Left lung (tissue), 10 donors: ENCODE measurements around the gene TEKT5. TPM values are rescaled to one million over a fixed set of nuclear protein-coding genes. Genes with fewer than 3 reads are reported as not detected.

Experiments used
- ATAC-seq: fragments of 200-7000 bp; cut with Tn5 transposase; one replicate; pipeline ENCODE4 v1.9.1; 2020; ENCODE audit warnings: moderate library complexity
- DNase-seq, 4 donors: peaks; one replicate each; pipeline ENCODE4 v3.0.0-alpha.2; 2013 to 2020
- H3K27ac ChIP-seq, 2 donors: fragments of 200-600 bp; sonication (generic) in 1 of 2; one replicate each; pipeline versions ENCODE4 v1.5.0 to v1.8.0; 2020 to 2021
- H3K27me3 ChIP-seq, 2 donors: fragments of 200-600 bp; sonication (generic) in 1 of 2; one replicate each; pipeline versions ENCODE4 v1.5.0 to v1.8.0; 2020 to 2021
- H3K36me3 ChIP-seq, 2 donors: fragments of 200-600 bp; sonication (generic) in 1 of 2; one replicate each; pipeline versions ENCODE4 v1.5.0 to v1.8.0; 2020 to 2021
- H3K4me1 ChIP-seq, 2 donors: fragments of 200-600 bp; one replicate each; pipeline ENCODE4 v1.8.0; 2021
- H3K4me3 ChIP-seq, 2 donors: fragments of 200-600 bp; sonication (generic) in 1 of 2; one replicate each; pipeline versions ENCODE4 v1.5.0 to v1.8.0; 2020 to 2021; ENCODE audit warnings: mild to moderate bottlenecking in 1 of 2
- H3K9me3 ChIP-seq, 2 donors: fragments of 200-600 bp; sonication (generic) in 1 of 2; one replicate each; pipeline versions ENCODE4 v1.5.0 to v1.8.0; 2020 to 2021
- CTCF ChIP-seq, 2 donors: fragments of 200-600 bp; sonication (generic) in 1 of 2; IDR thresholded peaks; one replicate each; pipeline versions ENCODE4 v1.5.0 to v1.8.0; 2021; ENCODE audit warnings: antibody characterized with exemption in 2 of 2
- intact Hi-C, 2 donors: fragments of 100-400 bp; cut with DNase I; formaldehyde crosslinking; loops; one replicate each; pipeline versions ENCODE4 v1.11.2 to v1.14.2; 2022
- polyA plus RNA-seq, 6 donors: library from polyadenylated mRNA; unstranded; fragments of 120-200 nt; gene quantifications; one replicate each; pipeline ENCODE4 v1.2.1, GENCODE V29; 2013; ENCODE audit not compliant: insufficient read length in 6 of 6
- total RNA-seq, 2 donors: library from RNA; stranded (reverse); fragmentation: NEBNext Ultra II Directional; extraction: Animal tissue kit (Norgen Biotek cat#: 25700); gene quantifications; one replicate each; pipeline ENCODE4 v1.2.1, GENCODE V29; 2021
- donor health status: DM: no; HTN: yes; CAD: no.
- donor health status: DM: no; HTN: no; CAD: no.

Gene TEKT5
- total and polyA plus RNA-seq, 8 donors, result 0.13 to 0.67 (median 0.49) TPM; not detected in 3

DNA sequence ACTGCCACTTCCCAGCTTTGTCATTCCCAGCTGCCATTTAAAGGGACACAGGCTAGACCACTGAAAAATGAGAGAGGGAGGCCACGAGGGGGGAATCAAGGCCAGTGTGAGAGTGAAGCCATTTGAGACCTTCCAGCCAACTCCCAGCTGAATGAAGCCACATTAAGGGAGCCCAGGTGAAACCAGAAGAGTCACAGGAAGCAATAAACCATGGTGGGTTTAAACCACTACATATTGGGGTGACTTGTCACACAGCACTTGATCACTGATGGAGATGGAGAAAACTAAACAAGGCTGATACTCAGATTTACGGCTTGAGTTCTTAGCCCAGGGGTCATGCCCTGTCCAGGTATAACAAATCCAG lies 46.1 kb upstream of the TEKT5 start:
- Histone ChIP-seq H3K27ac (no peak overlapping the region), H3K9me3 (no peaks in the 10 kb centered on the region), H3K4me1 (peaks cover 29 to 49% of the 10 kb centered on the region in 2 donors), H3K4me3 (no peak overlapping the region), H3K27me3 (no peaks in the 10 kb centered on the region), H3K36me3 (no peaks in the 10 kb centered on the region)
- ATAC-seq, result no peak
- DNase-seq, result no peak
- TF ChIP-seq CTCF (IDR thresholded peaks at IDR 0.05), result no peak
- intact Hi-C loops, result no loop called here

GRCh38 chr16:10740000-10740844 lies 45.5 kb upstream of the TEKT5 start:
- H3K36me3 ChIP-seq, result no peaks in the 10 kb centered on the region
- H3K27me3 ChIP-seq, result no peaks in the 10 kb centered on the region
- peaks cover 23 to 43% of the 10 kb centered on the region in 2 donors for H3K4me1 ChIP-seq
- no peaks in the 10 kb centered on the region for H3K9me3 ChIP-seq
- intact Hi-C loops, result loop anchor here in 1 of 2 donors (5.0 kb wide), 1 partner anchor 218 kb away; no protein-coding TSS in a partner anchor
- H3K4me3 ChIP-seq, result no peak overlapping the region
- TF ChIP-seq CTCF (IDR thresholded peaks at IDR 0.05), result no peak
- ATAC-seq (no peak), DNase-seq (no peak)
- no peak overlapping the region for H3K27ac ChIP-seq

DNA sequence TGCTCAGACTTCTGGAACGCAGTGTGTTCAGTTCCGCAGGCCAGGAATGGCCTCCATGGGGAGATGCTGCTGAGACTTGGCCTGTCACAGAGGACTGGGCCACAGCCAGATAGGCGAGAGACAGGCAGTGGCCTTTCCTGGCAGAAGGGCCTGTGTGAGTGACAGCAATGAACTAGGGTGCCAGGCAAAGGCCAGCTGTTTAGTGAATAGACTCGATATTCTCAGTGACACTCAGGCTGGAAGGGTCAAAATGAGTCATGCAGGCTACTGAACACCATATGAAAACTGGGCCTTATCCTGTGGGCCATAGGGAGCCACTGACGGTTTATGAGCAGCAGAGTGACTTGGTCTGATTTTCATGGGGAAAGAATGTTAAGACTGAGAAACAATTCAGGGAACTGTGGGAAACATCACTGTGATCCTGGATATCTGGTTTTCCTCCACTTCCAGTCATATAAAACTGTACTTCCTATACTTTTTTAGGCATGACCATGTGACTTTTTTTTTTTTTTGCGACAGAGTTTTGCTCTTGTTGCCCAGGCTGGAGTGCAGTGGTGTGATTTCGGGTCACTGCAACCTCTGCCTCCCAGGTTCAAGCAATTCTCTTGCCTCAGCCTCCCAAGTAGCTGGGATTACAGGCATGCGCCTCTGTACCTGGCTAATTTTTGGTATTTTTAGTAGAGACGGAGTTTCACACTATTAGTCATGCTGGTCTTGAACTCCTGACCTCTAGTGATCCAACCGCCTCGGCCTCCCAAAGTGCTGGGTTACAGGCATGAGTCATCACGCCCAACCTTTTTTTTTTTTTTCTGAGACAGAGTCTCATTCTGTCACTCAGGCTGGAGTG lies 43.7 kb upstream of the TEKT5 start:
- intact Hi-C loops, result loop anchor here in 1 of 2 donors (5.0 kb wide), 1 partner anchor 216 kb away; no protein-coding TSS in a partner anchor
- H3K27ac ChIP-seq, result peak overlapping the region; percentile 51 to 63
- no peaks in the 10 kb centered on the region for H3K36me3 ChIP-seq
- peak; percentile 43 for ATAC-seq
- TF ChIP-seq CTCF (IDR thresholded peaks at IDR 0.05), result no peak
- peak in 1 of 4 donors; percentile 71 for DNase-seq
- no peaks in the 10 kb centered on the region for H3K27me3 ChIP-seq
- peaks cover 14 to 32% of the 10 kb centered on the region in 2 donors for H3K4me1 ChIP-seq
- H3K4me3 ChIP-seq, result no peak overlapping the region
- H3K9me3 ChIP-seq, result no peaks in the 10 kb centered on the region

DNA sequence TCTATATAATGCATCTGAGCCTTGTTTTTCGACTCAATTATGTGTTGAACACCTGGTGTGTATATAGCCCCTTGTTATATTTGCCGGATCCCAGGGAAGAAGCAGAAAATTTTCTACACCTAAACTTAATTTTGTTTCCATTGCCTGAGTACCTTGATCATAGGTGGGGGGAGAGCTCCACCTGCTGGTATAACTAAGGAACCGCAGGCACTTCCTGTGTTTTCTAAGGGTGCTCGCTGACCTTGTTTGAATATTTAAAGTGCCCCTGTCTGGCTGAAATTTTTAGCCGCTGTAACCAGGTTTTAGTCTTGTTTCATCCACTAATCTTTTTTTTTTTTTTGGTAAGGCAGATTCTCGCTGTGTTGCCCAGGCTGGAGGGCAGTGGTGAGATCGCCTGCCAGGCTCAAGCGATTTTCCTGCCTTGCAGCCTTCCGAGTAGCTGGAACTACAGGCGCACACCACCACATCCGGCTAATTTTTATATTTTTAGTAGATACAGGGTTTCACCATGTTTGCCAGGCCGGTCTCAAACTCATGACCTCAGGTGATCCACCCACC lies 42.4 kb upstream of the TEKT5 start:
- H3K27ac ChIP-seq, result peak overlapping the region in 1 of 2 donors; percentile 21
- H3K9me3 ChIP-seq, result no peaks in the 10 kb centered on the region
- H3K4me3 ChIP-seq, result peak overlapping the region in 1 of 2 donors; percentile 2
- intact Hi-C loops, result loop anchor here in 1 of 2 donors (5.0 kb wide), 1 partner anchor 215 kb away; no protein-coding TSS in a partner anchor
- no peaks in the 10 kb centered on the region for H3K27me3 ChIP-seq
- H3K4me1 ChIP-seq, result peaks cover 14 to 25% of the 10 kb centered on the region in 2 donors
- DNase-seq (peak in 2 of 4 donors; percentile 64 to 82), ATAC-seq (peak; percentile 92)
- peak; percentile 90 to 91 for TF ChIP-seq CTCF (IDR thresholded peaks at IDR 0.05)
- H3K36me3 ChIP-seq, result no peaks in the 10 kb centered on the region
